Lower leg skin (tissue), 4 donors: Measurements from ENCODE around the gene EPB41L5. TPM values are rescaled to one million over a fixed set of nuclear protein-coding genes. Genes with fewer than 3 reads are reported as not detected.
A peak's percentile ranks its signal among the peaks of the same experiment; 100 is the strongest.

ENCODE experiments used
- DNase-seq, 2 donors: peaks; one replicate each; pipeline ENCODE4 v3.0.0-alpha.2; 2019; ENCODE audit warnings: low spot score in 2 of 2
- H3K4me3 ChIP-seq: fragments of 200-600 bp; sonication (generic); 2 replicates; pipeline ENCODE4 v1.5.1; 2017; ENCODE audit warnings: mild to moderate bottlenecking, low read depth; ENCODE audit not compliant: poor library complexity, severe bottlenecking
- CTCF ChIP-seq, 3 donors: fragments of 450-650 bp; IDR thresholded peaks; one replicate each; pipeline ENCODE4 v1.5.1; 2016; ENCODE audit warnings: antibody characterized with exemption in 3 of 3, mild to moderate bottlenecking in 3 of 3, moderate library complexity in 2 of 3
- POLR2A ChIP-seq, 2 donors: fragments of 450-650 bp; IDR thresholded peaks; one replicate each; pipeline ENCODE4 v1.6.1; 2016 to 2017; ENCODE audit warnings: antibody characterized with exemption in 2 of 2, mild to moderate bottlenecking in 1 of 2, moderate library complexity in 1 of 2
- WGBS, 2 donors: methylation state at CpG; one replicate each; pipeline ENCODE4 v1.1.5; 2018; 5-methylcytosine and 5-hydroxymethylcytosine counted together
- intact Hi-C: fragments of 100-400 bp; cut with DNase I; formaldehyde crosslinking; loops from one replicate; pipeline ENCODE4 v1.15.0; 2023; ENCODE audit warnings: low total_unique reads
- total RNA-seq, 4 donors: library from RNA; depleted of rRNA; stranded (reverse); fragments of >200 nt; gene quantifications; one replicate each; pipeline ENCODE4 v1.1.0, GENCODE V29; 2016

The EPB41L5 gene
- total RNA-seq, 4 donors from 2014 or later, result 12.4 to 25.4 (median 23.0) TPM

- no peak overlapping the region for H3K4me3 ChIP-seq
- no peak for DNase-seq
- TF ChIP-seq CTCF (IDR thresholded peaks at IDR 0.05) (no peak), POLR2A (IDR thresholded peaks at IDR 0.05) (no peak)
- intact Hi-C loops, result no loop called here
- 93 to 97% methylated on average over 1 of the region's 1 CpG for WGBS, 2 donors
These were observed 81.9 kb downstream of the EPB41L5 start for GRCh38 chr2:120094795-120095194.

- WGBS, 2 donors, result 95% methylated on average over 1 of the region's 1 CpG
- H3K4me3 ChIP-seq, result no peak overlapping the region
- DNase-seq, result no peak
- intact Hi-C loops, result no loop called here
- no peak for TF ChIP-seq POLR2A (IDR thresholded peaks at IDR 0.05)
- TF ChIP-seq CTCF (IDR thresholded peaks at IDR 0.05), result no peak
These were observed 87.8 kb downstream of the EPB41L5 start for GRCh38 chr2:120100627-120101026.

- intact Hi-C loops, result no loop called here
- no peak for DNase-seq
- WGBS, 2 donors, result 91 to 94% methylated on average over 4 of the region's 4 CpGs
- TF ChIP-seq POLR2A (IDR thresholded peaks at IDR 0.05) (no peak), CTCF (IDR thresholded peaks at IDR 0.05) (no peak)
- no peak overlapping the region for H3K4me3 ChIP-seq
These were observed 91.0 kb downstream of the EPB41L5 start for GRCh38 chr2:120103723-120104467.

GRCh38 chr2:120104772-120105171 lies 91.9 kb downstream of the EPB41L5 start:
- intact Hi-C loops, result no loop called here
- WGBS, 2 donors, result 90 to 93% methylated on average over 1 of the region's 1 CpG
- TF ChIP-seq CTCF (IDR thresholded peaks at IDR 0.05) (no peak), POLR2A (IDR thresholded peaks at IDR 0.05) (no peak)
- DNase-seq, result no peak
- no peak overlapping the region for H3K4me3 ChIP-seq

- no peak for DNase-seq
- WGBS, 2 donors, result 94% methylated on average over 2 of the region's 2 CpGs
- TF ChIP-seq CTCF (IDR thresholded peaks at IDR 0.05), result no peak
- TF ChIP-seq POLR2A (IDR thresholded peaks at IDR 0.05), result no peak
- intact Hi-C loops, result no loop called here
- no peak overlapping the region for H3K4me3 ChIP-seq
These were observed 92.5 kb downstream of the EPB41L5 start for GRCh38 chr2:120105360-120105759.

- DNase-seq, result peak in 1 of 2 donors; percentile 78
- TF ChIP-seq CTCF (IDR thresholded peaks at IDR 0.05), result no peak
- TF ChIP-seq POLR2A (IDR thresholded peaks at IDR 0.05), result no peak
- intact Hi-C loops, result no loop called here
- H3K4me3 ChIP-seq, result no peak overlapping the region
These were observed 95.2 kb downstream of the EPB41L5 start for GRCh38 chr2:120108049-120108448.
